OCI-LY7 (cell line): ENCODE data around the gene TM6SF1.

ENCODE experiments used
- CTCF ChIP-seq: fragments of 200-600 bp; sonication (generic); conservative IDR thresholded peaks from 2 replicates; pipeline ENCODE4 v1.5.1; 2014; ENCODE audit warnings: mild to moderate bottlenecking, antibody characterized with exemption, low read length, moderate library complexity, mixed read lengths
- EZH2phosphoT487 ChIP-seq: fragments of 200-600 bp; sonication (generic); IDR thresholded peaks from 2 replicates; pipeline ENCODE4 v1.6.1; 2018; ENCODE audit warnings: low read depth, borderline replicate concordance, mild to moderate bottlenecking, mixed run types, antibody characterized with exemption, low read length, moderate library complexity, mixed read lengths

GRCh38 chr15:83163032-83163431 is 55.6 kb downstream of the TM6SF1 start:
- TF ChIP-seq CTCF: no peak
- TF ChIP-seq EZH2phosphoT487: no peak
